Measurements from ENCODE around the gene TRIM28. TPM values are rescaled to one million over a fixed set of nuclear protein-coding genes. Genes with fewer than 3 reads are reported as not detected.

TRIM28 gene
- total RNA-seq, 1 donor from 2014 or later = 662 TPM

GRCh38 chr19:58563034-58563573 is 19.2 kb downstream of the TRIM28 start:
- Mint-ChIP-seq H3K36me3 (ENCODE audit: low read depth) (peaks cover 16% of the 10 kb centered on the region), H3K27me3 (ENCODE audit: low read depth) (no peaks in the 10 kb centered on the region), H3K9me3 (no peaks in the 10 kb centered on the region), H3K4me1 (ENCODE audit: low read depth) (peaks cover 31% of the 10 kb centered on the region), H3K4me3 (ENCODE audit: low read depth) (peak overlapping the region; percentile 79), H3K27ac (peak overlapping the region; percentile 72)
- intact Hi-C loops (cut with micrococcal nuclease) = no loop called here
- DNase-seq (ENCODE audit: low spot score) = no peak

- Mint-ChIP-seq H3K4me3 (ENCODE audit: low read depth) (peak overlapping the region; percentile 34), H3K27ac (peak overlapping the region; percentile 26), H3K36me3 (ENCODE audit: low read depth) (peaks cover 19% of the 10 kb centered on the region), H3K4me1 (ENCODE audit: low read depth) (peaks cover 33% of the 10 kb centered on the region), H3K27me3 (ENCODE audit: low read depth) (no peaks in the 10 kb centered on the region), H3K9me3 (no peaks in the 10 kb centered on the region)
- intact Hi-C loops (cut with micrococcal nuclease) = no loop called here
- DNase-seq (ENCODE audit: low spot score) = no peak
Observed at GRCh38 chr19:58563823-58564222, 20.0 kb downstream of the TRIM28 start.

GRCh38 chr19:58566989-58567388 is 23.1 kb downstream of the TRIM28 start:
- H3K27me3 Mint-ChIP-seq (ENCODE audit: low read depth) = no peaks in the 10 kb centered on the region
- DNase-seq (ENCODE audit: low spot score) = no peak
- H3K4me1 Mint-ChIP-seq (ENCODE audit: low read depth) = peaks cover 18% of the 10 kb centered on the region
- H3K36me3 Mint-ChIP-seq (ENCODE audit: low read depth) = peaks cover 24% of the 10 kb centered on the region
- H3K4me3 Mint-ChIP-seq (ENCODE audit: low read depth) = no peak overlapping the region
- no peak overlapping the region for H3K27ac Mint-ChIP-seq
- no peaks in the 10 kb centered on the region for H3K9me3 Mint-ChIP-seq
- intact Hi-C loops (cut with micrococcal nuclease) = no loop called here

- H3K4me3 Mint-ChIP-seq (ENCODE audit: low read depth) = no peak overlapping the region
- H3K9me3 Mint-ChIP-seq = no peaks in the 10 kb centered on the region
- DNase-seq (ENCODE audit: low spot score) = no peak
- intact Hi-C loops (cut with micrococcal nuclease) = no loop called here
- H3K4me1 Mint-ChIP-seq (ENCODE audit: low read depth) = peaks cover 19% of the 10 kb centered on the region
- no peaks in the 10 kb centered on the region for H3K27me3 Mint-ChIP-seq (ENCODE audit: low read depth)
- peaks cover 26% of the 10 kb centered on the region for H3K36me3 Mint-ChIP-seq (ENCODE audit: low read depth)
- H3K27ac Mint-ChIP-seq = no peak overlapping the region
Observed at GRCh38 chr19:58568453-58569130, 24.7 kb downstream of the TRIM28 start.

GRCh38 chr19:58569191-58569942 is 25.5 kb downstream of the TRIM28 start:
- H3K36me3 Mint-ChIP-seq (ENCODE audit: low read depth) = peaks cover 25% of the 10 kb centered on the region
- H3K9me3 Mint-ChIP-seq = no peaks in the 10 kb centered on the region
- DNase-seq (ENCODE audit: low spot score) = no peak
- no peak overlapping the region for H3K4me3 Mint-ChIP-seq (ENCODE audit: low read depth)
- intact Hi-C loops (cut with micrococcal nuclease) = no loop called here
- no peak overlapping the region for H3K27ac Mint-ChIP-seq
- H3K27me3 Mint-ChIP-seq (ENCODE audit: low read depth) = no peaks in the 10 kb centered on the region
- peaks cover 19% of the 10 kb centered on the region for H3K4me1 Mint-ChIP-seq (ENCODE audit: low read depth)

- H3K9me3 Mint-ChIP-seq = no peaks in the 10 kb centered on the region
- no peak overlapping the region for H3K4me3 Mint-ChIP-seq (ENCODE audit: low read depth)
- DNase-seq (ENCODE audit: low spot score) = no peak
- H3K27me3 Mint-ChIP-seq (ENCODE audit: low read depth) = no peaks in the 10 kb centered on the region
- H3K36me3 Mint-ChIP-seq (ENCODE audit: low read depth) = peaks cover 25% of the 10 kb centered on the region
- H3K4me1 Mint-ChIP-seq (ENCODE audit: low read depth) = peaks cover 18% of the 10 kb centered on the region
- no peak overlapping the region for H3K27ac Mint-ChIP-seq
- intact Hi-C loops (cut with micrococcal nuclease) = no loop called here
Observed at GRCh38 chr19:58569943-58570670, 26.2 kb downstream of the TRIM28 start.

- H3K27me3 Mint-ChIP-seq (ENCODE audit: low read depth) = no peaks in the 10 kb centered on the region
- no peak overlapping the region for H3K27ac Mint-ChIP-seq
- DNase-seq (ENCODE audit: low spot score) = no peak
- H3K9me3 Mint-ChIP-seq = no peaks in the 10 kb centered on the region
- peaks cover 25% of the 10 kb centered on the region for H3K36me3 Mint-ChIP-seq (ENCODE audit: low read depth)
- intact Hi-C loops (cut with micrococcal nuclease) = no loop called here
- no peak overlapping the region for H3K4me3 Mint-ChIP-seq (ENCODE audit: low read depth)
- H3K4me1 Mint-ChIP-seq (ENCODE audit: low read depth) = peaks cover 20% of the 10 kb centered on the region
Observed at GRCh38 chr19:58570770-58571574, 27.1 kb downstream of the TRIM28 start.

GRCh38 chr19:58571575-58571947 is 27.7 kb downstream of the TRIM28 start:
- DNase-seq (ENCODE audit: low spot score) = no peak
- H3K27ac Mint-ChIP-seq = no peak overlapping the region
- intact Hi-C loops (cut with micrococcal nuclease) = no loop called here
- peak overlapping the region; percentile 95 for H3K4me3 Mint-ChIP-seq (ENCODE audit: low read depth)
- peaks cover 20% of the 10 kb centered on the region for H3K4me1 Mint-ChIP-seq (ENCODE audit: low read depth)
- no peaks in the 10 kb centered on the region for H3K9me3 Mint-ChIP-seq
- peaks cover 22% of the 10 kb centered on the region for H3K36me3 Mint-ChIP-seq (ENCODE audit: low read depth)
- H3K27me3 Mint-ChIP-seq (ENCODE audit: low read depth) = no peaks in the 10 kb centered on the region

GRCh38 chr19:58572026-58572817 is 28.4 kb downstream of the TRIM28 start:
- intact Hi-C loops (cut with micrococcal nuclease) = loop anchor here (1.0 kb wide), 1 partner anchor 28 kb away; the partner anchor contains the start of gene TRIM28
- H3K27me3 Mint-ChIP-seq (ENCODE audit: low read depth) = no peaks in the 10 kb centered on the region
- no peak for DNase-seq (ENCODE audit: low spot score)
- H3K36me3 Mint-ChIP-seq (ENCODE audit: low read depth) = peaks cover 22% of the 10 kb centered on the region
- H3K9me3 Mint-ChIP-seq = no peaks in the 10 kb centered on the region
- peaks cover 20% of the 10 kb centered on the region for H3K4me1 Mint-ChIP-seq (ENCODE audit: low read depth)
- peak overlapping the region; percentile 100 for H3K27ac Mint-ChIP-seq
- peak overlapping the region; percentile 95 for H3K4me3 Mint-ChIP-seq (ENCODE audit: low read depth)

GRCh38 chr19:58572818-58573657 is 29.2 kb downstream of the TRIM28 start, which contains the start of gene MZF1:
Gene MZF1 (minus strand): TSS chr19:58573335. CDS start chr19:58571389, 1,946 bp downstream.
- H3K4me3 Mint-ChIP-seq (ENCODE audit: low read depth) = peak within 1 kb of the TSS; percentile 95
- H3K9me3 Mint-ChIP-seq = no peaks in the 10 kb centered on the region
- peak; percentile 100 for DNase-seq (ENCODE audit: low spot score)
- intact Hi-C loops (cut with micrococcal nuclease) = loop anchor here (1.0 kb wide), 2 partner anchors 14 to 29 kb away; partner anchors contain the start of gene TRIM28
- no peaks in the 10 kb centered on the region for H3K27me3 Mint-ChIP-seq (ENCODE audit: low read depth)
- peak within 1 kb of the TSS; percentile 100 for H3K27ac Mint-ChIP-seq
- H3K36me3 Mint-ChIP-seq (ENCODE audit: low read depth) = peaks cover 21% of the 10 kb centered on the region
- peaks cover 21% of the 10 kb centered on the region for H3K4me1 Mint-ChIP-seq (ENCODE audit: low read depth)

- Mint-ChIP-seq H3K4me1 (ENCODE audit: low read depth) (peaks cover 22% of the 10 kb centered on the region), H3K27ac (peak overlapping the region; percentile 100), H3K27me3 (ENCODE audit: low read depth) (no peaks in the 10 kb centered on the region), H3K4me3 (ENCODE audit: low read depth) (peak overlapping the region; percentile 95), H3K9me3 (no peaks in the 10 kb centered on the region), H3K36me3 (ENCODE audit: low read depth) (peaks cover 15% of the 10 kb centered on the region)
- intact Hi-C loops (cut with micrococcal nuclease) = loop anchor here (1.0 kb wide), 1 partner anchor 14 kb away; no protein-coding TSS in a partner anchor
- DNase-seq (ENCODE audit: low spot score) = no peak
Observed at GRCh38 chr19:58573658-58574164, 29.8 kb downstream of the TRIM28 start.

Data from activated T-helper 2 cell treated with anti-CD3 and anti-CD28 coated beads, Interferon-gamma antibody, Interleukin-2, Interleukin-4, amounts not matched to agents 10 μg/mL and 5 μg/mL and 100 μg/mL, durations not matched to agents 14 hours and 24 hours and 36 hours (primary cell).